HL-60 (cell line): ENCODE measurements around the gene MAB21L3.

Experiments
- CTCF ChIP-seq: IDR thresholded peaks from one replicate; pipeline ENCODE4 v1.5.1; 2011; ENCODE audit warnings: low read length, control low read depth, inconsistent platforms; ENCODE audit not compliant: insufficient read depth
- GABPA ChIP-seq: IDR thresholded peaks from 2 replicates; pipeline ENCODE4 v1.6.1; 2012; ENCODE audit warnings: low read depth
- POLR2AphosphoS5 ChIP-seq: IDR thresholded peaks from 2 replicates; pipeline ENCODE4 v1.6.1; 2012; ENCODE audit warnings: low read depth
- REST ChIP-seq: IDR thresholded peaks from 2 replicates; pipeline ENCODE4 v1.6.1; 2012; ENCODE audit warnings: low read depth; ENCODE audit not compliant: insufficient replicate concordance

GRCh38 chr1:116112388-116113140, 1.4 kb downstream of the MAB21L3 start:
- no peak for TF ChIP-seq CTCF
- no peak for TF ChIP-seq POLR2AphosphoS5
- TF ChIP-seq REST, result no peak
- TF ChIP-seq GABPA, result no peak
